ENCODE measurements around the gene CIAO3. TPM values are rescaled to one million over a fixed set of nuclear protein-coding genes. Genes with fewer than 3 reads are reported as not detected.
"Not testable (repeated sequence)": the region's sequence is repeated elsewhere in the genome, so short reads cannot be mapped to it uniquely, and the experiment has no call there.

Gene CIAO3
- total RNA-seq, 1 experiment from 2014 or later: 31.5 TPM

- DNase-seq: no peak
- Histone ChIP-seq H3K4me1 (no peaks in the 10 kb centered on the region), H3K27ac (no peak overlapping the region), H3K36me3 (no peaks in the 10 kb centered on the region), H3K27me3 (peaks cover 29% of the 10 kb centered on the region), H3K4me3 (no peak overlapping the region), H3K9me3 (replicated peaks) (no peaks in the 10 kb centered on the region)
Observed at GRCh38 chr16:759110-759910, 18.5 kb upstream of the CIAO3 start.

DNA sequence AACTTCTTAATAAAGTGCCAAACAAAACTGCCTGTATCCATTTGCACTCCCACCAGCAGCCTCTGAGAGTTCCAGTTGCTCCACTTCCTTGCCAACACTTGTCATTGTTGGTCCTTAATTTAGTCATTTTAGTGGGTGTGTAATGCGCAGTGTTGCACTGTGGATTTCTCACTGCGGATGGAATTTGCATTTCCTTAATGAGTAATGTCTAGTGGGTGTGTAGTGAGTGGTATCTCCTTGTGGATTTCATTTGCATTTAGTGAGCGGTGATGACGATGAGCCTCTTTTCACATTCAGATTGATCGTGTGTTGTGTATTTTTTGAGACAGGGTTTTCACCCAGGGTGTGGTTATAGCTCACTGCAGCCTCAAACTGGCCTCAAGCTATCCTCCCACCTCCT is 15.6 kb upstream of the CIAO3 start:
- Histone ChIP-seq H3K27me3 (peaks cover 31% of the 10 kb centered on the region), H3K4me1 (no peaks in the 10 kb centered on the region), H3K4me3 (no peak overlapping the region), H3K9me3 (replicated peaks) (no peaks in the 10 kb centered on the region), H3K36me3 (no peaks in the 10 kb centered on the region), H3K27ac (no peak overlapping the region)
- no peak for DNase-seq

GRCh38 chr16:754656-755055 is 13.9 kb upstream of the CIAO3 start:
- H3K9me3 ChIP-seq (replicated peaks): no peaks in the 10 kb centered on the region
- H3K4me1 ChIP-seq: no peaks in the 10 kb centered on the region
- no peak for DNase-seq
- H3K4me3 ChIP-seq: no peak overlapping the region
- no peak overlapping the region for H3K27ac ChIP-seq
- H3K36me3 ChIP-seq: no peaks in the 10 kb centered on the region
- H3K27me3 ChIP-seq: peaks cover 32% of the 10 kb centered on the region

- H3K27ac ChIP-seq; H3K9me3 ChIP-seq (replicated peaks); H3K36me3 ChIP-seq; H3K4me1 ChIP-seq; DNase-seq; H3K4me3 ChIP-seq: not testable (repeated sequence)
- H3K27me3 ChIP-seq: peaks cover 35% of the 10 kb centered on the region
Observed at GRCh38 chr16:754121-754607, 13.4 kb upstream of the CIAO3 start.

- H3K27ac ChIP-seq: no peak overlapping the region
- no peaks in the 10 kb centered on the region for H3K4me1 ChIP-seq
- peaks cover 54% of the 10 kb centered on the region for H3K27me3 ChIP-seq
- no peaks in the 10 kb centered on the region for H3K9me3 ChIP-seq (replicated peaks)
- no peaks in the 10 kb centered on the region for H3K36me3 ChIP-seq
- H3K4me3 ChIP-seq: no peak overlapping the region
- DNase-seq: no peak
Observed at GRCh38 chr16:752007-752312, 11.2 kb upstream of the CIAO3 start.

DNA sequence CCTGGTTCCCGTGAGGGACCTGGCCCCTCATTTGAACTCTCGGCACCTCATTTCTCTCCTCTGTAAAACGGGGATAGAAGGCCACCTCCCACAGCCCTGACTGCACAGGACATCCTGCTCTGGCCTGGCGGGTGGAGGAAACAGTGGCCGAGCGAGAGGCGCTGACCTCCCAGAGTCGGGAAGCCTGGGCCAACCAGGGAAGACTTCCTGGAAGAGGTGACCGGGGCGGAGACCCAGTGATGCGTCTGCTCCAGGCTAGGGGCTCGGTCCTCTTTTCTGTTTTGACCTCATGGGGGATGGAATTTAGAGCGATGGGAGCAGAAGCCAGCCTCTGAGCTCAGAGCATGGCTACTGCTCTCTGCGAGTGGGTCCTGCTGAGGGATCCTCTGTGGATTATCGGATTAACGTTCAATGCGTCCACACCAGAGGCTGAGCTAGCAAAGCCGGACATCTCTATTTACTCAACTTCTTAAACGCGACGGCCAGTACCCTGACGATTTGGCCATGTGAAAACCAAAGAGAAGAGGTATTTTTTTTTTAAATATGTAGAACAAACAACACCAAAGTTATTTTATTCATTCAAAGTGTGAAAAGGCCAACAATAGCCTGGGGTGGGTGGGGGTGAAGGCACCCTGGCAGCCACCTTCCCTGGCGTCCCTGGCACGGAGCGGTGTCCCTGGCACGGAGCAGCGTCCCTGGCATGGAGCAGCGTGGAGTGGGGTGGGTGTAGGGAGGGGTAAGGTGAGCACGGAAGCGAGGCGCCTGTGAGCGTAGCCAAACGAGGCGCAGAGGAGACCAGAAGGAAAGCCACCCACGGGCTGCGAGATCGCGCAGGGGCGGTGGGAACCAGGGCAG is 10.6 kb upstream of the CIAO3 start:
- no peaks in the 10 kb centered on the region for H3K9me3 ChIP-seq (replicated peaks)
- no peaks in the 10 kb centered on the region for H3K4me1 ChIP-seq
- peaks cover 56% of the 10 kb centered on the region for H3K27me3 ChIP-seq
- H3K36me3 ChIP-seq: no peaks in the 10 kb centered on the region
- no peak overlapping the region for H3K27ac ChIP-seq
- no peak for DNase-seq
- no peak overlapping the region for H3K4me3 ChIP-seq

DNA sequence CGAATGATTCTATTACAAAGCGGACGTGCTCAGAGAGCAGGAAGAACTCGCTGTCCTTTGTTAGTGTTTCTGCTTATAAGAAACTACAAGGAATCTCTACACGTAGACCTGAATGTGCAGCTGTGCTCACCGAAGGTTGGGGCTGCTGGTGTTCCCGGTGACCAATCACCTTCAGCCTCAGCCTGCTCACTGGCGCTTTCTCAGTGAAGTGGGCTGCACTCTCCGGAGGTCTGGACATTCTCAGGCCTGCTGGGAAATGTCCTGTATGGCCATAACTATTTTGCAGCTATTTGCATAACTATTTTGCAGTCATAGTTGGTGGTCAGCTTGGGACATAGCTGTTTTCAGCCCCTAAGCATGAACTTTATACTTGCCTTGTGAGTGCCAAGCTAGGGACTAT is 9.7 kb upstream of the CIAO3 start:
- peaks cover 56% of the 10 kb centered on the region for H3K27me3 ChIP-seq
- H3K4me1 ChIP-seq: no peaks in the 10 kb centered on the region
- DNase-seq: peak in 1 of 2 experiments; percentile 28
- no peak overlapping the region for H3K4me3 ChIP-seq
- H3K36me3 ChIP-seq: no peaks in the 10 kb centered on the region
- H3K27ac ChIP-seq: no peak overlapping the region
- no peaks in the 10 kb centered on the region for H3K9me3 ChIP-seq (replicated peaks)

GRCh38 chr16:749010-749409 is 8.2 kb upstream of the CIAO3 start:
- no peaks in the 10 kb centered on the region for H3K4me1 ChIP-seq
- no peak for DNase-seq
- H3K9me3 ChIP-seq (replicated peaks): no peaks in the 10 kb centered on the region
- no peak overlapping the region for H3K4me3 ChIP-seq
- no peaks in the 10 kb centered on the region for H3K36me3 ChIP-seq
- H3K27ac ChIP-seq: no peak overlapping the region
- peaks cover 56% of the 10 kb centered on the region for H3K27me3 ChIP-seq

GRCh38 chr16:747978-748746 is 7.4 kb upstream of the CIAO3 start:
- no peak for DNase-seq
- H3K36me3 ChIP-seq: no peaks in the 10 kb centered on the region
- H3K9me3 ChIP-seq (replicated peaks): no peaks in the 10 kb centered on the region
- no peak overlapping the region for H3K4me3 ChIP-seq
- H3K27me3 ChIP-seq: peaks cover 50% of the 10 kb centered on the region
- H3K4me1 ChIP-seq: no peaks in the 10 kb centered on the region
- H3K27ac ChIP-seq: no peak overlapping the region

GRCh38 chr16:746637-747036 is 5.8 kb upstream of the CIAO3 start:
- peaks cover 41% of the 10 kb centered on the region for H3K27me3 ChIP-seq
- H3K36me3 ChIP-seq: no peaks in the 10 kb centered on the region
- H3K27ac ChIP-seq: no peak overlapping the region
- no peak overlapping the region for H3K4me3 ChIP-seq
- no peaks in the 10 kb centered on the region for H3K4me1 ChIP-seq
- DNase-seq: no peak
- H3K9me3 ChIP-seq (replicated peaks): no peaks in the 10 kb centered on the region

GRCh38 chr16:745739-746138 is 4.9 kb upstream of the CIAO3 start:
- H3K4me1 ChIP-seq: no peaks in the 10 kb centered on the region
- peak in 1 of 2 experiments; percentile 35 for DNase-seq
- H3K27ac ChIP-seq: no peak overlapping the region
- no peaks in the 10 kb centered on the region for H3K9me3 ChIP-seq (replicated peaks)
- H3K4me3 ChIP-seq: no peak overlapping the region
- H3K36me3 ChIP-seq: no peaks in the 10 kb centered on the region
- peaks cover 32% of the 10 kb centered on the region for H3K27me3 ChIP-seq

DNA sequence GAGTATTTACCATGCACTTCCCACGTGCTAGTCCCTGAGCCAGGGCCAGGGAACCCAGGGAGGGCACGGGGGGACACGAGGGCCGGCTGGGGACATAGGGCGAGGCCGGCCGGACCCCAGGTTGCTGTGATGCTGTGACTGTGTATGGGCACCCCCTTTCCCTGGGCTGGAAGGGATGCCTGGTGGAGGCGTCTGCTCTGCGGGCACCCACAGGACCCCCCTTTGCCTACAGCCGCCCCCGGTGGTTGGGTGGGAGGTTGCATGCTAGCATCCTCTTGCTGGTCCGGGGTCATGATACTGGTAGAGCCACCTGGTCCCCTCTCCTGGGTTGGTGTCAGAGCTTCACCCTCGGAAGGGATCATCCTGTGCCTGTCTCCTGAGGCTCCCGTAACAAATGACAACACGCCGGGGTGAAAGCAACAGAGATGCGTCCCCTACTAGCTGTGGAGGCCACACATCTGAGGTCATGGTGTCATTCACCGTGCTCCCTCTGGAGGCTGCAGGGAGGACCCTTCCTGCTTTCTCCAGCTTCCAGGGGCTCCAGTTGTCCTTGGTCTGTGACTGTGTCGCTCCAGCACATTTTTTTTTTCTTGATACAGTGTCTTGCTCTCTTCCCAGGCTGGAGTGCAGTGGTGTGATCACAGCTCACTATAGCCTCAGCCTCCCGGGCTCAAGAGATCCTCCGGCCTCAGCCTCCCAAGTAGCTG is 3.1 kb upstream of the CIAO3 start:
- H3K9me3 ChIP-seq (replicated peaks): no peaks in the 10 kb centered on the region
- H3K4me3 ChIP-seq: no peak overlapping the region

DNA sequence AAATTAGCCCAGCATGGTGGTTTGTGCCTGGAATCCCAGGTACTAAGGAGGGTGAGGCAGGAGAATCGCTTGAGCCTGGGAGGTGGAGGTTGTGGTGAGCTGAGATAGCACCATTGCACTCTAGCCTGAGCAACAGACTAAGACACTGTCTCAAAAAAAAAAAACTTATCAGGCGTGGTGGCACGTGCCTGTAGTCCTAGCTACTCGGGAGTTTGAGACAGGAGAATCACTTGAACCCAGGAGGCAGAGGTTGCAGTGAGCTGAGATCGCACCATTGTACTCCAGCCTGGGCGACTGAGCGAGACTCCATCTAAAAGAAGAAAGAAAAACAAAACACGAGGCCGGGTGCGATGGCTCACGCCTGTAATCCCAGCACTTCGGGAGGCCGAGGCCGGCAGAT is 2.1 kb upstream of the CIAO3 start:
- DNase-seq; H3K27ac ChIP-seq; H3K4me3 ChIP-seq; H3K9me3 ChIP-seq (replicated peaks); H3K36me3 ChIP-seq; H3K4me1 ChIP-seq; H3K27me3 ChIP-seq: not testable (repeated sequence)

More for the DNA sequence above, 3.1 kb upstream of the CIAO3 start:
- Histone ChIP-seq H3K27ac (no peak overlapping the region), H3K4me1 (no peaks in the 10 kb centered on the region), H3K36me3 (no peaks in the 10 kb centered on the region), H3K27me3 (peaks cover 19% of the 10 kb centered on the region)
- no peak for DNase-seq

DNA sequence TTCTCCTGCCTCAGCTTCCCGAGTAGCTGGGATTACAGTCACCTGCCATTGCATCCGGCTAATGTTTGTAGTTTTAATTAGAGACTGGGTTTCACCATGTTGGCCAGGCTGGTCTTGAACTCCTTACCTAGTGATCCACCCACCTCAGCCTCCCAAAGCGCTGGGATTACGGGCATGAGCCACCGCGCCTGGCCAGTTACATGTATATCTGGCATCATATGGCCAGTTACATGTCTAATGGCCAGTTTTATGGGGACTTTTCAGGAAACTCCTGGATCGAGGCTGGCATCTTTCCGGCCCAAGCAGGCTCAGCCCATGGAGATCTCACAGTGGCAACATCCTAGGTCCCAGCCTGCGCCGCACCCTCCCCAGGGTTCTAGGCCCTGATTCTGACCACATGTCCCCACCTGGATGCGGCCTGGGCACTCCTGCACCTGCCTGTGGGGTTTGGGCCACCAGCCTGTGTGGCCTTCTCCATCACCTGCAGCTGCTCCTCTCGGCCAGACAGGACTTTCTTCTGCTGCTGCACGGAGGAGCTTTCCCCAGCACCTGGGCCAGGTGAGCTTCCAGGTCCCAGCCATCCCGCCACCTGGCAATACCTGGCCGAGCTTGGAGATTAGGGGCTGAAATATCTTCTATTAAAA is 1.3 kb upstream of the CIAO3 start:
- H3K27ac ChIP-seq: no peak overlapping the region
- DNase-seq: no peak
- peaks cover 3% of the 10 kb centered on the region; the same call in 1 of the 2 replicates for H3K27me3 ChIP-seq
- no peaks in the 10 kb centered on the region for H3K9me3 ChIP-seq (replicated peaks)
- no peaks in the 10 kb centered on the region for H3K4me1 ChIP-seq
- H3K36me3 ChIP-seq: no peaks in the 10 kb centered on the region
- H3K4me3 ChIP-seq: no peak overlapping the region
